ENCODE results near the gene RABGAP1L.

DNA sequence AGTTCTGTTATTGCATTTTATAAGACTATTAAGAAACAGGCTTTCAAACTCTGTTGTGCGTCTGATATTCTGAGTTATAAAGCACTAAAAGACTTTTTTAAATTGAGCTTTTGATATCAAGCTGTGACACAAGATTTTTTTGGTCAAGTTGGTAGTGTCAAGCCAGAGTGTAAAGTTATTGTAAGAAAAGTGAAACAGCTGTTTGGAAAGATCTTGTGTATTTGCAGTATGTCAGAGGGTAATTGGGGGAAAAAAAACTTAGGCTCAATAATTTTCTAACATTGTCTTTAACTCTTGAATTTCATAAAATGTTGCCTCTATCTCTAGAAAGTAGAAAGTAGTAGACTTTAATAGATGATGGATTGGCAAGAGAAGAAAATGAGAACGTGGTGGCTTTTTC, 844.2 kb downstream of the RABGAP1L start:
- TF ChIP-seq CTCF (IDR thresholded peaks at IDR 0.05), result no peak
- no peak for TF ChIP-seq POLR2A (IDR thresholded peaks at IDR 0.05)

Data from right lobe of liver (tissue), 4 donors.